NB4 (cell line): ENCODE measurements around the gene SLC46A1.
A peak's percentile ranks its signal among the peaks of the same experiment; 100 is the strongest.

Experiments used
- DNase-seq: peaks from one replicate; pipeline ENCODE4 v3.0.0; 2010; ENCODE audit warnings: low read depth
- H3K4me3 ChIP-seq: one replicate; pipeline ENCODE4 v1.5.1; 2011; ENCODE audit warnings: mild to moderate bottlenecking, low read depth, low read length, moderate library complexity
- CTCF ChIP-seq: IDR thresholded peaks from one replicate; pipeline ENCODE4 v1.5.1; 2012; ENCODE audit warnings: low read depth, low read length
- MAX ChIP-seq: IDR thresholded peaks from 2 replicates; pipeline ENCODE4 v1.6.1; 2011; ENCODE audit warnings: low read depth, low read length
- MYC ChIP-seq: IDR thresholded peaks from 2 replicates; pipeline ENCODE4 v1.6.1; 2011; ENCODE audit warnings: low read depth, low read length
- POLR2A ChIP-seq: IDR thresholded peaks from 2 replicates; pipeline ENCODE4 v1.6.1; 2011; ENCODE audit warnings: mild to moderate bottlenecking; ENCODE audit not compliant: insufficient read length; ENCODE audit errors: extremely low read depth

The SLC46A1 gene

GRCh38 chr17:28416703-28417311 lies 10.8 kb upstream of the SLC46A1 start:
- no peak overlapping the region for H3K4me3 ChIP-seq
- DNase-seq, result peak; percentile 75
- TF ChIP-seq MAX (no peak), MYC (no peak), CTCF (peak; percentile 95)

GRCh38 chr17:28415886-28416285 lies 9.9 kb upstream of the SLC46A1 start:
- TF ChIP-seq CTCF, result no peak
- no peak for TF ChIP-seq POLR2A
- no peak for TF ChIP-seq MYC
- no peak for TF ChIP-seq MAX
- no peak for DNase-seq
- H3K4me3 ChIP-seq, result no peak overlapping the region

GRCh38 chr17:28413804-28414203 lies 7.8 kb upstream of the SLC46A1 start:
- no peak for DNase-seq

GRCh38 chr17:28412099-28412498 lies 6.1 kb upstream of the SLC46A1 start:
- DNase-seq, result no peak
- no peak overlapping the region for H3K4me3 ChIP-seq
- TF ChIP-seq CTCF, result no peak
- no peak for TF ChIP-seq MYC
- TF ChIP-seq MAX, result no peak
- no peak for TF ChIP-seq POLR2A

More at GRCh38 chr17:28413804-28414203, 7.8 kb upstream of the SLC46A1 start:
- TF ChIP-seq MYC (no peak), POLR2A (no peak), MAX (no peak), CTCF (no peak)
- H3K4me3 ChIP-seq, result no peak overlapping the region

- no peak for TF ChIP-seq POLR2A
- TF ChIP-seq MAX, result no peak
- TF ChIP-seq CTCF, result no peak
- TF ChIP-seq MYC, result no peak
- no peak overlapping the region for H3K4me3 ChIP-seq
- no peak for DNase-seq
These were observed 1.9 kb upstream of the SLC46A1 start for GRCh38 chr17:28407974-28408306.
